DOHH2 (cell line): Measurements from ENCODE around the gene RPUSD1.

Experiments
- H3F3A ChIP-seq: fragments of 200-600 bp; sonication (generic), shearing (Covaris generic); 2 replicates; pipeline ENCODE4 v1.6.0; 2016; ENCODE audit warnings: antibody characterized with exemption, mild to moderate bottlenecking; ENCODE audit not compliant: control insufficient read depth, insufficient read depth
- H3K27ac ChIP-seq: fragments of 200-600 bp; sonication (generic); 2 replicates; pipeline ENCODE4 v1.5.1; 2014; ENCODE audit warnings: low read depth, mild to moderate bottlenecking, low read length, moderate library complexity
- H3K27me3 ChIP-seq: fragments of 200-600 bp; sonication (generic); 2 replicates; pipeline ENCODE4 v1.6.1; 2014; ENCODE audit warnings: mild to moderate bottlenecking, low read length, mixed read lengths; ENCODE audit not compliant: control insufficient read depth
- H3K36me3 ChIP-seq: fragments of 200-600 bp; sonication (generic); 2 replicates; pipeline ENCODE4 v1.6.1; 2014; ENCODE audit warnings: mild to moderate bottlenecking, low read length, moderate library complexity, mixed read lengths; ENCODE audit not compliant: control insufficient read depth
- H3K4me1 ChIP-seq: fragments of 200-600 bp; sonication (generic); 2 replicates; pipeline ENCODE4 v1.6.1; 2014; ENCODE audit warnings: mild to moderate bottlenecking, low read length, mixed read lengths; ENCODE audit not compliant: control insufficient read depth
- H3K4me2 ChIP-seq: fragments of 200-600 bp; sonication (generic); 2 replicates; pipeline ENCODE4 v1.6.0; 2014; ENCODE audit warnings: mild to moderate bottlenecking, low read length, moderate library complexity
- H3K4me3 ChIP-seq: fragments of 200-600 bp; sonication (generic); 2 replicates; pipeline ENCODE4 v1.5.1; 2014; ENCODE audit warnings: mild to moderate bottlenecking, low read length, mixed read lengths
- H3K79me2 ChIP-seq: fragments of 200-600 bp; sonication (generic); 2 replicates; pipeline ENCODE4 v1.6.1; 2014; ENCODE audit warnings: mild to moderate bottlenecking, low read length, mixed read lengths; ENCODE audit not compliant: control insufficient read depth
- H3K9me2 ChIP-seq: fragments of 200-600 bp; sonication (generic); replicated peaks from 2 replicates; pipeline ENCODE4 v1.6.1; 2014; ENCODE audit warnings: mild to moderate bottlenecking, low read length, mixed read lengths; ENCODE audit not compliant: control insufficient read depth
- H3K9me3 ChIP-seq: fragments of 200-600 bp; sonication (generic); 2 replicates; pipeline ENCODE4 v1.6.1; 2014; ENCODE audit warnings: antibody characterized with exemption, low read length, mixed read lengths; ENCODE audit not compliant: control insufficient read depth, insufficient read depth
- H4K20me1 ChIP-seq: fragments of 200-600 bp; sonication (generic); 2 replicates; pipeline ENCODE4 v1.6.0; 2014; ENCODE audit warnings: low read depth, mild to moderate bottlenecking, antibody characterized with exemption, low read length, moderate library complexity; ENCODE audit not compliant: control insufficient read depth, insufficient read depth
- EZH2phosphoT487 ChIP-seq: fragments of 200-600 bp; sonication (generic); IDR thresholded peaks from 2 replicates; pipeline ENCODE4 v1.6.1; 2017; ENCODE audit warnings: borderline replicate concordance, mild to moderate bottlenecking, antibody characterized with exemption, low read length, moderate library complexity, mixed read lengths
- TF ChIP-seq, protein P1 (sequence below): fragments of 200-600 bp; sonication (generic); IDR thresholded peaks from one replicate; pipeline ENCODE4 v1.5.1; 2014; ENCODE audit warnings: antibody characterized with exemption, mild to moderate bottlenecking, low read depth, low read length; ENCODE audit not compliant: poor library complexity, severe bottlenecking

Gene RPUSD1

GRCh38 chr16:761625-762513 is 26.3 kb downstream of the RPUSD1 start:
- H3K4me3 ChIP-seq, result no peak overlapping the region
- no peak overlapping the region for H3K4me2 ChIP-seq
- no peak for TF ChIP-seq EZH2phosphoT487
- TF ChIP-seq, protein P1, sequence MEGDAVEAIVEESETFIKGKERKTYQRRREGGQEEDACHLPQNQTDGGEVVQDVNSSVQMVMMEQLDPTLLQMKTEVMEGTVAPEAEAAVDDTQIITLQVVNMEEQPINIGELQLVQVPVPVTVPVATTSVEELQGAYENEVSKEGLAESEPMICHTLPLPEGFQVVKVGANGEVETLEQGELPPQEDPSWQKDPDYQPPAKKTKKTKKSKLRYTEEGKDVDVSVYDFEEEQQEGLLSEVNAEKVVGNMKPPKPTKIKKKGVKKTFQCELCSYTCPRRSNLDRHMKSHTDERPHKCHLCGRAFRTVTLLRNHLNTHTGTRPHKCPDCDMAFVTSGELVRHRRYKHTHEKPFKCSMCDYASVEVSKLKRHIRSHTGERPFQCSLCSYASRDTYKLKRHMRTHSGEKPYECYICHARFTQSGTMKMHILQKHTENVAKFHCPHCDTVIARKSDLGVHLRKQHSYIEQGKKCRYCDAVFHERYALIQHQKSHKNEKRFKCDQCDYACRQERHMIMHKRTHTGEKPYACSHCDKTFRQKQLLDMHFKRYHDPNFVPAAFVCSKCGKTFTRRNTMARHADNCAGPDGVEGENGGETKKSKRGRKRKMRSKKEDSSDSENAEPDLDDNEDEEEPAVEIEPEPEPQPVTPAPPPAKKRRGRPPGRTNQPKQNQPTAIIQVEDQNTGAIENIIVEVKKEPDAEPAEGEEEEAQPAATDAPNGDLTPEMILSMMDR, result no peak
- no peaks in the 10 kb centered on the region for H3K9me2 ChIP-seq
- H3K79me2 ChIP-seq, result no peaks in the 10 kb centered on the region
- no peak overlapping the region for H3K27ac ChIP-seq
- no peaks in the 10 kb centered on the region for H3K9me3 ChIP-seq
- no peaks in the 10 kb centered on the region for H4K20me1 ChIP-seq
- no peaks in the 10 kb centered on the region for H3K27me3 ChIP-seq
- H3K36me3 ChIP-seq, result no peaks in the 10 kb centered on the region
- H3F3A ChIP-seq, result no peaks in the 10 kb centered on the region
- H3K4me1 ChIP-seq, result no peaks in the 10 kb centered on the region

DNA sequence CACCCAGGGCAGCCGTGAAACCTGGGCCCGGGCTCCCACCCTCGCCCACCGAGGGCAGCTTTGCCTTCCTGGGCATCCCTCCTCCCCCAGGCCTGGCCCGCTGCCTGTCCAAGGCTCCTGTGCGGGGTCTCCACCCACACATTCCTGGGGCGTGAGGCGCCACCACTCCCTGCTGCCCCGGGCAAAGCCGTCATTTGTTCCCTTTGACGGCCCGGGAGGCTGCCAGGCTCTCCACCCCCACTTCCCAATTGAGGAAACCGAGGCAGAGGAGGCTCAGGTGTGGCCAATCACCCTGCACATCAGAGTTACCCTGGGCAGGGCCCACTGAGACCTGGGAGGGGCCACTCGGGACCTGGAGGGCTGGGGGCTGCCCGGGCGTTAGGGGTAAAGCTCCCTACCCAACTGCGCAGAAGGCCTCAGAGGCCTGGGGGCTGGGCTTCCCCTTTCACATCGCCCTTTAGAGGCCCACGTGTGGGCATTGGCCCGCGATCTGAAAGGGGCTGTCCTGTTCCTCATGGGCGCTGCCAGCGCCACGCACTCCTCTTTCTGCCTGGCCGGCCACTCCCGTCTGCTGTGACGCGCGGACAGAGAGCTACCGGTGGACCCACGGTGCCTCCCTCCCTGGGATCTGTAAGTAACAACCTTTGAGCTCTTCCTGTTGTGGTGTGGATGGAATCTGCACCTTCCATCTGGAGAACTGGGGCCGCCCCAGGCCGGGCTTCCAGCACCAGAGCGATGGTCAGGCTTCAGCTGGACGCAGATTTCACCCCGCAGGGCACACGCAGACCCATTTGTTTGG is 27.4 kb downstream of the RPUSD1 start, which contains the start of gene MSLN:
MSLN (plus strand) TSS at position 190 of the 799 bp plus-strand sequence. CDS start 1,947 bp downstream, outside the sequence.
- H3K9me2 ChIP-seq, result no peaks in the 10 kb centered on the region
- no peaks in the 10 kb centered on the region for H3F3A ChIP-seq
- no peak within 1 kb of the TSS for H3K27ac ChIP-seq
- no peaks in the 10 kb centered on the region for H3K4me1 ChIP-seq
- H3K79me2 ChIP-seq, result no peaks in the 10 kb centered on the region
- no peaks in the 10 kb centered on the region for H3K9me3 ChIP-seq
- H3K27me3 ChIP-seq, result peaks cover 3% of the 10 kb centered on the region; the same call in 1 of the 2 replicates
- no peak for TF ChIP-seq EZH2phosphoT487
- TF ChIP-seq, protein P1, result no peak
- H3K36me3 ChIP-seq, result no peaks in the 10 kb centered on the region
- H4K20me1 ChIP-seq, result no peaks in the 10 kb centered on the region
- H3K4me2 ChIP-seq, result no peak within 1 kb of the TSS
- H3K4me3 ChIP-seq, result no peak within 1 kb of the TSS

- Histone ChIP-seq H3F3A (no peaks in the 10 kb centered on the region), H3K79me2 (no peaks in the 10 kb centered on the region), H3K9me2 (no peaks in the 10 kb centered on the region), H3K4me2 (no peak overlapping the region), H3K27ac (no peak overlapping the region), H3K36me3 (no peaks in the 10 kb centered on the region), H3K27me3 (peaks cover 3% of the 10 kb centered on the region; the same call in 1 of the 2 replicates), H3K4me1 (no peaks in the 10 kb centered on the region), H3K9me3 (no peaks in the 10 kb centered on the region), H4K20me1 (no peaks in the 10 kb centered on the region), H3K4me3 (no peak overlapping the region)
- TF ChIP-seq, protein P1, result no peak
Observed at GRCh38 chr16:760065-760464, 28.1 kb downstream of the RPUSD1 start.
